Esophagus muscularis mucosa (tissue), 4 donors: ENCODE results near the gene NLGN3.

Experiments used
- EP300 ChIP-seq: sonication (generic); formaldehyde crosslinking; IDR thresholded peaks from one replicate; pipeline ENCODE4 v1.6.1; 2017; ENCODE audit warnings: antibody characterized with exemption
- POLR2A ChIP-seq: fragments of 450-650 bp; IDR thresholded peaks from one replicate; pipeline ENCODE4 v1.6.1; 2017; ENCODE audit warnings: antibody characterized with exemption, moderate library complexity, mild to moderate bottlenecking, low read depth
- POLR2AphosphoS5 ChIP-seq, 2 donors: sonication (generic); formaldehyde crosslinking; IDR thresholded peaks; one replicate each; pipeline ENCODE4 v1.6.1; 2017; ENCODE audit warnings: antibody characterized with exemption in 2 of 2
- TF ChIP-seq, protein P1 (sequence below), 3 experiments: fragments of 200-600 bp in 2 of 3; fragments of 450-650 bp in 1 of 3; sonication (generic) in 2 of 3; IDR thresholded peaks; one replicate each; pipeline ENCODE4 v1.5.1; 2017 to 2019; ENCODE audit warnings: antibody characterized with exemption in 3 of 3, mild to moderate bottlenecking in 2 of 3, moderate library complexity in 1 of 3

- TF ChIP-seq, protein P1, sequence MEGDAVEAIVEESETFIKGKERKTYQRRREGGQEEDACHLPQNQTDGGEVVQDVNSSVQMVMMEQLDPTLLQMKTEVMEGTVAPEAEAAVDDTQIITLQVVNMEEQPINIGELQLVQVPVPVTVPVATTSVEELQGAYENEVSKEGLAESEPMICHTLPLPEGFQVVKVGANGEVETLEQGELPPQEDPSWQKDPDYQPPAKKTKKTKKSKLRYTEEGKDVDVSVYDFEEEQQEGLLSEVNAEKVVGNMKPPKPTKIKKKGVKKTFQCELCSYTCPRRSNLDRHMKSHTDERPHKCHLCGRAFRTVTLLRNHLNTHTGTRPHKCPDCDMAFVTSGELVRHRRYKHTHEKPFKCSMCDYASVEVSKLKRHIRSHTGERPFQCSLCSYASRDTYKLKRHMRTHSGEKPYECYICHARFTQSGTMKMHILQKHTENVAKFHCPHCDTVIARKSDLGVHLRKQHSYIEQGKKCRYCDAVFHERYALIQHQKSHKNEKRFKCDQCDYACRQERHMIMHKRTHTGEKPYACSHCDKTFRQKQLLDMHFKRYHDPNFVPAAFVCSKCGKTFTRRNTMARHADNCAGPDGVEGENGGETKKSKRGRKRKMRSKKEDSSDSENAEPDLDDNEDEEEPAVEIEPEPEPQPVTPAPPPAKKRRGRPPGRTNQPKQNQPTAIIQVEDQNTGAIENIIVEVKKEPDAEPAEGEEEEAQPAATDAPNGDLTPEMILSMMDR (IDR thresholded peaks at IDR 0.05): no peak
- TF ChIP-seq EP300 (no peak), POLR2AphosphoS5 (IDR thresholded peaks at IDR 0.05) (no peak), POLR2A (no peak)
Measured at GRCh38 chrX:71162981-71163380, 18.3 kb downstream of the NLGN3 start.
